Natural killer cell treated with Interleukin-12 subunit alpha and Interleukin-12 subunit beta and Interleukin-15 and Interleukin-18, amount 100 ng/mL, for 72 hours (primary cell): ENCODE measurements around the gene TEX10. TPM values are rescaled to one million over a fixed set of nuclear protein-coding genes. Genes with fewer than 3 reads are reported as not detected.
"Not testable (repeated sequence)": the region's sequence is repeated elsewhere in the genome, so short reads cannot be mapped to it uniquely, and the experiment has no call there.

Experiments
- ATAC-seq, 2 donors: fragments of 150-1000 bp; cut with Tn5 transposase in 1 of 2; sonication (Bioruptor Pico), chemical (Tn5 transposase) in 1 of 2; 2 replicates each; pipeline ENCODE4 v1.10.0; 2021
- DNase-seq: peaks from one replicate; pipeline ENCODE4 v3.0.0; 2022; ENCODE audit warnings: low spot score
- H3K27ac Mint-ChIP-seq, 2 donors: 1 replicate in 1 of 2; 2 replicates in 1 of 2; pipeline ENCODE4 v1.8.0; 2022; ENCODE audit warnings: mixed read lengths in 2 of 2, mild to moderate bottlenecking in 1 of 2, moderate library complexity in 1 of 2
- H3K27me3 Mint-ChIP-seq, 2 donors: 1 replicate in 1 of 2; 2 replicates in 1 of 2; pipeline ENCODE4 v1.8.0; 2022; ENCODE audit warnings: mixed read lengths in 2 of 2
- H3K36me3 Mint-ChIP-seq: one replicate; pipeline ENCODE4 v1.8.0; 2022; ENCODE audit warnings: mixed read lengths
- H3K4me1 Mint-ChIP-seq, 2 donors: 1 replicate in 1 of 2; 2 replicates in 1 of 2; pipeline ENCODE4 v1.8.0; 2022; ENCODE audit warnings: low read depth in 2 of 2, mixed read lengths in 2 of 2, mild to moderate bottlenecking in 1 of 2
- H3K4me3 Mint-ChIP-seq: one replicate; pipeline ENCODE4 v1.8.0; 2022; ENCODE audit warnings: mixed read lengths
- H3K9me3 Mint-ChIP-seq: 2 replicates; pipeline ENCODE4 v1.8.0; 2022; ENCODE audit warnings: mixed read lengths
- total RNA-seq, 2 donors: library from RNA; stranded (reverse); gene quantifications; one replicate each; pipeline ENCODE4 v1.2.3, GENCODE V29; 2022

The TEX10 gene
- total RNA-seq: 10 to 100 TPM; 17.3 to 37.7 TPM

- peaks cover 5% of the 10 kb centered on the region for H3K9me3 Mint-ChIP-seq
- no peaks in the 10 kb centered on the region for H3K27me3 Mint-ChIP-seq
- peak within 1 kb of the TSS; percentile 99 for H3K4me3 Mint-ChIP-seq
- peak; percentile 93 to 94 for ATAC-seq
- peaks cover 31 to 38% of the 10 kb centered on the region in 2 donors for H3K4me1 Mint-ChIP-seq
- H3K36me3 Mint-ChIP-seq: peaks cover 5% of the 10 kb centered on the region
- peak within 1 kb of the TSS; percentile 79 to 85 for H3K27ac Mint-ChIP-seq
- peak; percentile 90 for DNase-seq
Measured at GRCh38 chr9:100352727-100353505, at the start of gene TEX10. TSS of gene TEX10 (minus strand) at chr9:100352942. CDS start at chr9:100349363, 3,579 bp downstream.

- Mint-ChIP-seq H3K9me3 (no peaks in the 10 kb centered on the region), H3K4me3 (no peak overlapping the region), H3K4me1 (no peaks in the 10 kb centered on the region), H3K36me3 (no peaks in the 10 kb centered on the region), H3K27ac (no peak overlapping the region), H3K27me3 (peaks cover 8 to 17% of the 10 kb centered on the region in 2 donors)
- DNase-seq (no peak), ATAC-seq (no peak)
Measured at GRCh38 chr9:100401042-100401441, 48.3 kb upstream of the TEX10 start.

GRCh38 chr9:100397529-100398266, 45.0 kb upstream of the TEX10 start:
- peaks cover 8 to 12% of the 10 kb centered on the region in 2 donors for H3K27me3 Mint-ChIP-seq
- no peaks in the 10 kb centered on the region for H3K9me3 Mint-ChIP-seq

GRCh38 chr9:100396769-100397168, 44.0 kb upstream of the TEX10 start:
- no peaks in the 10 kb centered on the region for H3K9me3 Mint-ChIP-seq
- H3K27me3 Mint-ChIP-seq: peaks cover 8 to 12% of the 10 kb centered on the region in 2 donors
- no peak overlapping the region for H3K4me3 Mint-ChIP-seq
- no peaks in the 10 kb centered on the region for H3K36me3 Mint-ChIP-seq
- H3K4me1 Mint-ChIP-seq: no peaks in the 10 kb centered on the region
- ATAC-seq (no peak), DNase-seq (no peak)
- H3K27ac Mint-ChIP-seq: no peak overlapping the region

More at GRCh38 chr9:100397529-100398266, 45.0 kb upstream of the TEX10 start:
- H3K4me1 Mint-ChIP-seq: no peaks in the 10 kb centered on the region
- DNase-seq (no peak), ATAC-seq (no peak)
- no peak overlapping the region for H3K27ac Mint-ChIP-seq
- H3K36me3 Mint-ChIP-seq: no peaks in the 10 kb centered on the region
- no peak overlapping the region for H3K4me3 Mint-ChIP-seq

GRCh38 chr9:100394816-100395215, 42.1 kb upstream of the TEX10 start:
- DNase-seq (no peak), ATAC-seq (no peak)
- Mint-ChIP-seq H3K27ac (no peak overlapping the region), H3K27me3 (no peaks in the 10 kb centered on the region), H3K4me1 (no peaks in the 10 kb centered on the region), H3K4me3 (no peak overlapping the region), H3K36me3 (no peaks in the 10 kb centered on the region), H3K9me3 (no peaks in the 10 kb centered on the region)

GRCh38 chr9:100394032-100394695, 41.4 kb upstream of the TEX10 start:
- Mint-ChIP-seq H3K4me1 (no peaks in the 10 kb centered on the region), H3K27me3 (no peaks in the 10 kb centered on the region), H3K9me3 (no peaks in the 10 kb centered on the region), H3K4me3 (no peak overlapping the region), H3K27ac (no peak overlapping the region), H3K36me3 (no peaks in the 10 kb centered on the region)
- no peak for DNase-seq
- ATAC-seq: no peak

- not testable (repeated sequence) for H3K4me1 Mint-ChIP-seq, H3K9me3 Mint-ChIP-seq, H3K27me3 Mint-ChIP-seq, H3K4me3 Mint-ChIP-seq, DNase-seq, H3K36me3 Mint-ChIP-seq, H3K27ac Mint-ChIP-seq, ATAC-seq
Measured at GRCh38 chr9:100392989-100393388, 40.2 kb upstream of the TEX10 start.

GRCh38 chr9:100379862-100380261, 27.1 kb upstream of the TEX10 start:
- Mint-ChIP-seq H3K36me3 (peaks cover 4% of the 10 kb centered on the region), H3K27ac (no peak overlapping the region), H3K4me1 (no peaks in the 10 kb centered on the region), H3K4me3 (no peak overlapping the region), H3K9me3 (no peaks in the 10 kb centered on the region), H3K27me3 (no peaks in the 10 kb centered on the region)
- DNase-seq (no peak), ATAC-seq (no peak)

- Mint-ChIP-seq H3K4me1 (no peaks in the 10 kb centered on the region), H3K9me3 (no peaks in the 10 kb centered on the region), H3K4me3 (no peak overlapping the region), H3K27me3 (peaks cover 4 to 7% of the 10 kb centered on the region in 2 donors), H3K36me3 (no peaks in the 10 kb centered on the region), H3K27ac (no peak overlapping the region)
- ATAC-seq (no peak), DNase-seq (no peak)
Measured at GRCh38 chr9:100377015-100377414, 24.3 kb upstream of the TEX10 start.

GRCh38 chr9:100375658-100376057, 22.9 kb upstream of the TEX10 start:
- H3K4me3 Mint-ChIP-seq: no peak overlapping the region
- H3K36me3 Mint-ChIP-seq: no peaks in the 10 kb centered on the region
- no peak overlapping the region for H3K27ac Mint-ChIP-seq
- DNase-seq: no peak
- peaks cover 4 to 7% of the 10 kb centered on the region in 2 donors for H3K27me3 Mint-ChIP-seq
- no peaks in the 10 kb centered on the region for H3K9me3 Mint-ChIP-seq
- ATAC-seq: no peak
- no peaks in the 10 kb centered on the region for H3K4me1 Mint-ChIP-seq

GRCh38 chr9:100372648-100373047, 19.9 kb upstream of the TEX10 start:
- Mint-ChIP-seq H3K4me1 (no peaks in the 10 kb centered on the region), H3K4me3 (no peak overlapping the region), H3K36me3 (no peaks in the 10 kb centered on the region), H3K27me3 (peaks cover 4 to 7% of the 10 kb centered on the region in 2 donors), H3K27ac (no peak overlapping the region), H3K9me3 (no peaks in the 10 kb centered on the region)
- DNase-seq (no peak), ATAC-seq (no peak)

GRCh38 chr9:100370064-100370723, 17.5 kb upstream of the TEX10 start:
- DNase-seq (no peak), ATAC-seq (no peak)
- Mint-ChIP-seq H3K27me3 (peaks cover 4 to 7% of the 10 kb centered on the region in 2 donors), H3K4me3 (no peak overlapping the region), H3K36me3 (no peaks in the 10 kb centered on the region), H3K27ac (no peak overlapping the region), H3K4me1 (no peaks in the 10 kb centered on the region), H3K9me3 (no peaks in the 10 kb centered on the region)

GRCh38 chr9:100368672-100369071, 15.9 kb upstream of the TEX10 start:
- ATAC-seq: no peak
- DNase-seq: no peak
- Mint-ChIP-seq H3K27ac (no peak overlapping the region), H3K4me3 (no peak overlapping the region), H3K9me3 (no peaks in the 10 kb centered on the region), H3K4me1 (no peaks in the 10 kb centered on the region), H3K36me3 (no peaks in the 10 kb centered on the region), H3K27me3 (peaks cover 4 to 7% of the 10 kb centered on the region in 2 donors)
